Fibroblast of lung (primary cell): ENCODE data around the gene PTPN14. TPM values are rescaled to one million over a fixed set of nuclear protein-coding genes. Genes with fewer than 3 reads are reported as not detected.
A peak's percentile ranks its signal among the peaks of the same experiment; 100 is the strongest.

Experiments used
- DNase-seq, 2 donors: peaks; one replicate each; pipeline versions ENCODE4 v3.0.0 to v3.0.0-alpha.2; 2010; ENCODE audit warnings: low read depth in 2 of 2
- H2AFZ ChIP-seq: 2 replicates; pipeline ENCODE4 v1.5.1; 2012; ENCODE audit warnings: low read length, control low read depth, inconsistent platforms
- H3K27ac ChIP-seq: 2 replicates; pipeline ENCODE4 v1.5.1; 2011; ENCODE audit warnings: low read length, control low read depth; ENCODE audit not compliant: insufficient read depth
- H3K27me3 ChIP-seq: 2 replicates; pipeline ENCODE4 v1.5.1; 2011; ENCODE audit warnings: mild to moderate bottlenecking, low read length; ENCODE audit not compliant: control insufficient read depth, insufficient read depth
- H3K36me3 ChIP-seq: 2 replicates; pipeline ENCODE4 v1.5.1; 2011; ENCODE audit warnings: low read length; ENCODE audit not compliant: control insufficient read depth, insufficient read depth
- H3K4me1 ChIP-seq: 2 replicates; pipeline ENCODE4 v1.5.1; 2011; ENCODE audit warnings: low read length; ENCODE audit not compliant: control insufficient read depth, insufficient read depth; ENCODE audit errors: extremely low read depth
- H3K4me2 ChIP-seq: 2 replicates; pipeline ENCODE4 v1.5.1; 2011; ENCODE audit warnings: low read length, control low read depth; ENCODE audit not compliant: insufficient read depth; ENCODE audit errors: extremely low read depth
- H3K4me3 ChIP-seq, 4 experiments: fragments of 200-600 bp in 1 of 4; sonication (generic) in 1 of 4; replicated peaks in 1 of 4; 2 replicates each; pipeline ENCODE4 v1.5.1; 2011 to 2016; ENCODE audit warnings: low read length in 4 of 4, low read depth in 3 of 4, mild to moderate bottlenecking in 3 of 4, control low read depth in 2 of 4, inconsistent platforms in 1 of 4, mixed read lengths in 1 of 4; ENCODE audit not compliant: insufficient read depth in 1 of 4; ENCODE audit errors: control extremely low read depth in 1 of 4
- H3K79me2 ChIP-seq: 2 replicates; pipeline ENCODE4 v1.5.1; 2012; ENCODE audit warnings: mild to moderate bottlenecking, low read length, inconsistent platforms; ENCODE audit not compliant: control insufficient read depth, insufficient read depth
- H3K9ac ChIP-seq: 2 replicates; pipeline ENCODE4 v1.5.1; 2011; ENCODE audit warnings: mild to moderate bottlenecking, low read length, control low read depth; ENCODE audit not compliant: insufficient read depth
- H3K9me3 ChIP-seq: 2 replicates; pipeline ENCODE4 v1.5.1; 2012; ENCODE audit warnings: low read depth, low read length; ENCODE audit not compliant: control insufficient read depth, insufficient read depth
- H4K20me1 ChIP-seq: 2 replicates; pipeline ENCODE4 v1.5.1; 2011; ENCODE audit warnings: low read length; ENCODE audit not compliant: control insufficient read depth, insufficient read depth; ENCODE audit errors: extremely low read depth
- EZH2 ChIP-seq: IDR thresholded peaks from 2 replicates; pipeline ENCODE4 v1.5.1; 2012; ENCODE audit warnings: low read length, control low read depth, mild to moderate bottlenecking; ENCODE audit errors: missing control alignments
- polyA plus RNA-seq, 2 donors: library from polyadenylated mRNA; depleted of rRNA in 1 of 2; stranded (reverse) in 1 of 2; unstranded in 1 of 2; fragments of >200 nt; gene quantifications; 2 replicates each; pipeline ENCODE4 v1.2.1, GENCODE V29; 2011 to 2012; ENCODE audit warnings: missing spikeins in 1 of 2
- total RNA-seq: library from RNA; depleted of rRNA; stranded (reverse); fragments of >200 nt; gene quantifications from 2 replicates; pipeline ENCODE4 v1.2.1, GENCODE V29; 2014
- TF ChIP-seq, protein P1 (sequence below), 2 donors: IDR thresholded peaks in 1 of 2; conservative IDR thresholded peaks in 1 of 2; 1 replicate in 1 of 2; 2 replicates in 1 of 2; pipeline ENCODE4 v1.5.1; 2011 to 2012; ENCODE audit warnings: low read length in 2 of 2, control low read depth in 1 of 2, inconsistent platforms in 1 of 2, low read depth in 1 of 2, mild to moderate bottlenecking in 1 of 2

Gene PTPN14
- total and polyA plus RNA-seq, 2 donors (not counting 1 experiment from before 2014, with no cell fraction given): 38.7 to 56.1 TPM

DNA sequence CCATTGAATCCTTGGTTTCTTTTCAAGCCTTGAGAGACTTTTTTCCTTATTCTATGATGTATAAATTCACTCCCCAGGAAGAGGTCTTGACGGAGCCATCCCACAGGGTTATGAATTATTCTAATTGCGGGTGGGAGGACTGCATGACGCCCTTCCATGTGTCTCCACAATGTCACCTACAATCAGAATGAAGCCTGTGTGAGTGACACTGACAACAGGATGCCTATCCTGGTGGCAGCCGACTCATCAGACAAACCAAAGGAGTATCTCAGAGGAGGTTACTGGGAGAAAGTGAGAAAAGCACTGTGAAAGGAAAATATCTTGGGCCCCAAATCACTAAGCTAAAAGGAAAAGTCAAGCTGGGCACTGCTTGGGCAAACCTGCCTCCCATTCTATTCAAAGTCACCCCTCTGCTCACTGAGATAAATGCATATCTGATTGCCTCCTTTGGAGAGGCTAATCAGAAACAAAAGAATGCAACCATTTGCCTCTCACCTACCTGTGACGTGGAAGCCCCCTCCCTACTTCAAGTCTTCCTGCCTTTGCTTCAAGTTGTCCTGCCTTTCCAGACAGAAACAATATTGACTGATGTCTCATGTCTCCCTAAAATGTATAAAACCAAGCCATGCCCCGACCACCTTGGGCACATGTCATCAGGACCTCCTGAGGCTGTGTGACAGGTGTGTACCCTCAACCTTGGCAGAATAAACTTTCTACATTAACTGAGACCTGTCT lies 172.0 kb downstream of the PTPN14 start:
- H3K36me3 ChIP-seq: peaks cover 13% of the 10 kb centered on the region
- no peaks in the 10 kb centered on the region for H3K79me2 ChIP-seq
- no peak overlapping the region for H3K9ac ChIP-seq
- H3K4me1 ChIP-seq: peaks cover 11% of the 10 kb centered on the region
- no peaks in the 10 kb centered on the region for H4K20me1 ChIP-seq
- H3K4me3 ChIP-seq: no peak overlapping the region
- no peak overlapping the region for H3K4me2 ChIP-seq
- no peaks in the 10 kb centered on the region for H3K27me3 ChIP-seq
- no peak for TF ChIP-seq EZH2
- TF ChIP-seq, protein P1, sequence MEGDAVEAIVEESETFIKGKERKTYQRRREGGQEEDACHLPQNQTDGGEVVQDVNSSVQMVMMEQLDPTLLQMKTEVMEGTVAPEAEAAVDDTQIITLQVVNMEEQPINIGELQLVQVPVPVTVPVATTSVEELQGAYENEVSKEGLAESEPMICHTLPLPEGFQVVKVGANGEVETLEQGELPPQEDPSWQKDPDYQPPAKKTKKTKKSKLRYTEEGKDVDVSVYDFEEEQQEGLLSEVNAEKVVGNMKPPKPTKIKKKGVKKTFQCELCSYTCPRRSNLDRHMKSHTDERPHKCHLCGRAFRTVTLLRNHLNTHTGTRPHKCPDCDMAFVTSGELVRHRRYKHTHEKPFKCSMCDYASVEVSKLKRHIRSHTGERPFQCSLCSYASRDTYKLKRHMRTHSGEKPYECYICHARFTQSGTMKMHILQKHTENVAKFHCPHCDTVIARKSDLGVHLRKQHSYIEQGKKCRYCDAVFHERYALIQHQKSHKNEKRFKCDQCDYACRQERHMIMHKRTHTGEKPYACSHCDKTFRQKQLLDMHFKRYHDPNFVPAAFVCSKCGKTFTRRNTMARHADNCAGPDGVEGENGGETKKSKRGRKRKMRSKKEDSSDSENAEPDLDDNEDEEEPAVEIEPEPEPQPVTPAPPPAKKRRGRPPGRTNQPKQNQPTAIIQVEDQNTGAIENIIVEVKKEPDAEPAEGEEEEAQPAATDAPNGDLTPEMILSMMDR (conservative IDR thresholded peaks at IDR 0.05 in 1 of 2, IDR thresholded peaks at IDR 0.05 in 1 of 2; ENCODE audit: low read depth in 1 of 2, low read length in 2 of 2): no peak
- DNase-seq: no peak
- no peak overlapping the region for H3K27ac ChIP-seq
- no peak overlapping the region for H2AFZ ChIP-seq
- no peaks in the 10 kb centered on the region for H3K9me3 ChIP-seq

DNA sequence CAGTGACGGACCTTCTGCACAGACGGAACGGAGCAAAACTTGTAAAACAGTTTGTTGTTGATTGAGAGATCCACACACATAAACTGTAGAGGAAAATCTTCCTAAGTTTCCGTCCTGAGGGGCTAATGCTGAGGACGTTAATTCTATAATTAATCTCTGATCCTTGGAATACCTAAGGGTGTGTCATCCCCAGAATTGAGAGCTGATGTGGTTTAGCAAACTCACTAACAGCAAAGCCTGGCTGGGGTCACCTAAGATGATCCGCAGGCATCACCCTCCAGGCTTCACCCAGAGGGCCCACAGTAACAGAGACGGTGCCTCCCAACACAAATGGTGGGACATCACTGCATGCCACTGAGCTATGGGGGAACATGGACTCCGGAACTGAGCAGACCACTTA lies 172.9 kb downstream of the PTPN14 start:
- Histone ChIP-seq H3K4me2 (no peak overlapping the region), H3K27ac (no peak overlapping the region), H3K79me2 (no peaks in the 10 kb centered on the region), H3K36me3 (peaks cover 4% of the 10 kb centered on the region), H3K9ac (no peak overlapping the region), H3K4me3 (no peak overlapping the region), H2AFZ (no peak overlapping the region), H4K20me1 (no peaks in the 10 kb centered on the region), H3K9me3 (no peaks in the 10 kb centered on the region), H3K4me1 (peaks cover 11% of the 10 kb centered on the region), H3K27me3 (no peaks in the 10 kb centered on the region)
- peak in 1 of 2 donors; percentile 67 for DNase-seq
- TF ChIP-seq, protein P1 (conservative IDR thresholded peaks at IDR 0.05 in 1 of 2, IDR thresholded peaks at IDR 0.05 in 1 of 2; ENCODE audit: low read depth in 1 of 2, low read length in 2 of 2): no peak
- TF ChIP-seq EZH2: no peak

DNA sequence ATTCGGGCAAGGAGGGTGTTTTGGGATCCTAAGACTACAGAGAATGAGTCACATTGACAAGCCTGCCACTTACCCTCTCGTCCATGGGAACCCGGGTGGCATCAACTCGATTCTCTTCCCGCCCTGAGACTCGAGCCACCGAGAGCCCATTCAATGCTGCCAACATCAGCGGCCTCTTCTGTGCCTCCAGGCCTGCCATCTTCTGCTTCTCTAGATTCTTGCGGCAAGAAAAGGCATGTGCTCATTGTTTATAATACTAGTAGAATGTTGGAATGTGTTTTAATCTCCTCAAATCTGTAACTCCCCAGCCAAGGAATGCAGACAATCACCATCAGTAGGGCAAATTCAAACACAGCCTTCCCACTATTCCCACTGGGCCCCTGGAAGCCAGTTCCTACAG lies 173.5 kb downstream of the PTPN14 start:
- no peak overlapping the region for H3K27ac ChIP-seq
- H3K36me3 ChIP-seq: no peaks in the 10 kb centered on the region

More for the DNA sequence above, 173.5 kb downstream of the PTPN14 start:
- Histone ChIP-seq H3K27me3 (no peaks in the 10 kb centered on the region), H3K4me2 (peak overlapping the region; percentile 27), H3K4me1 (peaks cover 11% of the 10 kb centered on the region), H3K79me2 (no peaks in the 10 kb centered on the region), H3K9me3 (no peaks in the 10 kb centered on the region), H2AFZ (no peak overlapping the region), H3K4me3 (no peak overlapping the region), H3K9ac (no peak overlapping the region), H4K20me1 (no peaks in the 10 kb centered on the region)
- DNase-seq: peak; percentile 62 to 94
- TF ChIP-seq EZH2: no peak
- TF ChIP-seq, protein P1 (conservative IDR thresholded peaks at IDR 0.05 in 1 of 2, IDR thresholded peaks at IDR 0.05 in 1 of 2; ENCODE audit: low read depth in 1 of 2, low read length in 2 of 2): no peak
